GM18868 (cell line): ENCODE data around the gene SP7.
A peak's percentile ranks its signal among the peaks of the same experiment; 100 is the strongest.
"Not testable (repeated sequence)": the region's sequence is repeated elsewhere in the genome, so short reads cannot be mapped to it uniquely, and the experiment has no call there.

ENCODE experiments used
- ATAC-seq: cut with Tn5 transposase; IDR thresholded peaks from one replicate; pipeline ENCODE4 v1.9.1; 2021; ENCODE audit warnings: mild to moderate bottlenecking, moderate library complexity; ENCODE audit not compliant: unreplicated experiment

The SP7 gene

DNA sequence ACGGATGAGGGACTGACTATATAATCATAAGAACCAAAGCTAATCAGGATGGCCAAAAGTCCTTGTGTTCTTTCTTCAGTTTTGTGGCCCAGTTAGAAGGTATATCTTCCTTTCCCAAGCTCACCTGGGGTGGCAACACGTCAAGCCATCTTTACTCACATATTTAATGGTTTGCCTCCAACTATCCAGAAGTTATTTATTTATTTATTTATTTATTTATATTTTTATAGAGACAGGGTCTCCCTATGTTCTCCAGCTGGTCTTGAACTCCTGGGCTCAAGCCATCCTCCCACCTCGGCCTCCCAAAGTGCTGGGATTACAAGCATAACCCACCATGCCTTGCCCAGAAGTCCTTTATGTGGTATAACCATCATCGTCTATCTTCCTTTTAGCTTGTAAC lies 11.8 kb upstream of the SP7 start:
- ATAC-seq: no peak

DNA sequence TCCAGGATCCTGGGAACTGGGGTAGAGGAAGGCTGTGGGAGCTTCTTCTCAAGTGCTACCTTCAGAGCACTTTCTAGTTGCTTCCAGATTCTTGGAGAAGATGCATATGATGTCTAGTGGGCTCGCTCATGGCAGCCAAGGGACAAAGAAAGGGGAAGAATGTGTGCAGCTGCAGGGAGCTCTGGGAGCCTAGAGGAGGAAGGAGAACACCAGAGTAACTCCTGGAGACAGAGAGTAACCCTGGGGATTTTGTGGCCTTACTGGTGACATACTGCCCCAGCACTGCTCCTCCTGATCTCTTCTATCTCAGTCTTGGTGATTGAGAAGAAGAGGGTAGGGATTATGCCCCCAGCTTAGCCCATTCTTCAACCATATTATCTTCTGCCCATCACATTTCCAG lies 10.3 kb upstream of the SP7 start:
- ATAC-seq: no peak

DNA sequence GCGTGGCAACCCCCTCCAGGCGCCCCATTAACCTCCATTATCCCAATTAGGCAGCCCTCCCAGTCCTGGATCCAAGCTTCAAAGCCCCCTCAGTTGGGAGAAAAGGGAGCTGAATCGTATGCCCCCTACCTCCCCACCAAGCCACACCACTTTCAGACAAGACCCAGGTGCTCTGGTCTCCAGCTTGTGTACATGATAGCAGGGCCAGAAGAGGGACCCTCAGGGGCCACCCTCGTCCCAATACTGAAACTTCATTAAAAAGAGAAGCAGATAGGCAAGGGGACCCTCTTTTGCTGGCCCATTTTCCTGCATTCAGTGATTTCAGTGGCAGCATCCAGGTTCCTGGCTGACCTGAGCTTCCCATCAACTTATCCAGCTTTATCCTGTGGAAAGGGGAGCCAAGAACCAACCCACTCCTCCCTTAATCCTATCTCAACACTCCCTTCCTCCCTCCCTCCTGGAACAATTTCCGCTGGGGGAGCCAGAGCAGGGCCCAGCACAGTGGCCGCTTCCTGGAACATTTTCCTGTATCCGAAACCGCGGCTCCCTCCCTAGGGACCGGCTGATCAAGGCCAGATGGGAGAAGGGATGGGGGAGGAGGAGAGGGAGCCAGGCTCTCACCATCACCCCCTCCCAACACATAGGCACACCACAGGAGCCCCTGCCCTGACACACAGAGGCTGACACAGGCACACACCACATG lies 9.5 kb upstream of the SP7 start:
- no peak for ATAC-seq

DNA sequence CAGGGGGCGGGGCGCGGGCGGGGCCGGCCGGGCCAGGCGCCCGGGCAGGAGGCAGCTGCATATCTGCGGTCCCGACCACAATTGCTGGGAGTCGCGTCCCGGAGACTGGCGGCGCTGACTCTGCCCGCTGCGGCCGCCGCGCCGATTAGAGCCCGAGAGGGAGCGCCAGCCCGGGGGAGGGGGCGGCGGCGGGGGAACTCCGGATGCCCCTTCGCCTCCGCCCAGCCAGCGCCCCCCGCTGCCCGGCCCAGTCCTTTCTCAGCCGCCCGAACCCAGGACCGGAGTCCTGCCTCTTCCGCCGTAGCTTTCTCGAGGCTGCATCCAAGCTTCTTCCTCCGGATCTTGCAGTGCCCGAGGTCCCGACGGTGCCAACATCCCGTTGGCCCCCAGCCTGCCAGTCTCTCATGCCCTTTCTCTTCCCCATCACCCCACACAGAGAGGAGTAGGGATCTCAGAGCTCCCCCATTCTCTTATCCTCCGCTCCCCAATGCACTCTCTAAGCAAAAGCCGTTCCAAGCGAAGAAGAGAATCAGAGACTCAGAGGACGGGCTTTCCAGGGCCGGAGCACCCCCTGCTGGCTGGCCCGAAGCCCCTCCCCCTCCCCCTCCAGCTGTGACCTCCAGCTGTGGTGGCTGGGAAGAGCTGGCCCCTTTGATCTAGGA lies 8.8 kb upstream of the SP7 start:
- no peak for ATAC-seq

DNA sequence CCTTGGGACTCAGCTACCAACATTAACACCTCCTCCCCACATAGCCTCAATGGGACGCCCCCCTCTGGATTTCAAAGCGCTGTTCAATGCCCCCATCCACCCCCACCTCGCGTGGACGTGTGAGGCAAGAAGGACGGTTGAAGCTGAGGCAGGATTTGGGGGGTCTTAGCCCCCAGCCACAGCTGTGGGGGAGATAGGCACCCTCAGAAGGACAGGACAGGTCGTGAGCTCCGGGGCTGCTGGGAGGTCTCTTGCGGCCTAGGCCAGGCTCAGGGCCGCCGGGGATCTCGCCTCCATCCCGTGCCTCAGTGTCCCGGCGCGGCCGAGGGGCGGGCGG lies 8.3 kb upstream of the SP7 start:
- no peak for ATAC-seq

DNA sequence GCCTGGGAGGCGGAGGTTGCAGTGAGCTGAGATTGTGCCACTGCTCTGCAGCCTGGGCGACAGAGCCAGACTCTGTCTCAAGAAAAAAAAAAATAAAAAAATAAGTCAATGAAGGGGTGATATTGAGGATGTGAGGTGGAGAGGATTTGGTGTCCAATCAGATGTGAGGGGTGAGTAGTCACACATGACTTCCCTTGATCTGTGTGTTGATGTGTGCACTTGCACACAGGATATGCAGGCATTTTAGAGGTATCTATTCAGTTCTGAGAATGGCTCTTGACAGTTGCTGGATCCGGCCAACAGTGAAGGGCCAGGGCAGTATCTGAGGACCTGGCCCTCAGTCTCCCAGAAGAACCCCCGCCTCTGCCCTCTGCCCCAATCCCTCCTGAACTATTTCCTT lies 7.8 kb upstream of the SP7 start:
- ATAC-seq: no peak

DNA sequence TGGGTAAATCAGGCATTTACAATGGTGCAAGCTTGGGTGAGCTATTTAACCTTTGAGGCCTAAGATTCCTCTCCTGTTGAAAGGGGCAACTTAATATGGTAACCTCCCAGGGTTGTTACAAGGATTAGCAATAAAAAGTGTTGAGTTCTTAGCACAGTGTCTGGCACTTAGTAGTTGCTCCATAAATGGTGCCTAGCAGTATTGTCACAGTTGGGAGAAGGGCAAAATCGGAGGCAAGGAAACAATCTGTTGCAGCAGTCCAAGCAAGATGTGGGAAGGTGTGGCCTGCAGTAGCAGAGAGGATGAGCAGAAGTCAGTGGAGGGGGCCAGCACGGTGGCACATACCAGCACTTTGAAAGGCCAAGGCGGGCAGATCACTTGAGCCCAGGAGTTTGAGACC lies 7.3 kb upstream of the SP7 start:
- ATAC-seq: no peak

DNA sequence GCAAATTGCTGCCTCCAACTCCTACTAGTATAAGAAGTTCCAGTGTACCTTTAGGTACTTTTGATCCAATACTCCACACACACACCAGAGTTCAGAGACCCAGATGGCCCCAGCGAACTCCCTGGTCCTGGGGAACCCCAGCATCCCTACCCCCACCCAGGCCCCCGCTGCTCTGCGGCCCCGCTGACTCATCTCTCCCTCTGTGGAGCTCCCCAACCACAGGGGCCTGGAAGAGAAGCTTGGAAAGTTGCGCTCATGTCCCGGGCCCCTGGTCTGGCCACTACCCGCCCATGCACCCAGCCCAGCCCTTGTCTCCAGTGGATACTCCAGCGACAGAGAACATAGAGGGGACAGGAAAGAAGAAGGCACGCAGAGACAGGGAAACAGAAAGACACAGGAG lies 4.2 kb upstream of the SP7 start:
- no peak for ATAC-seq

DNA sequence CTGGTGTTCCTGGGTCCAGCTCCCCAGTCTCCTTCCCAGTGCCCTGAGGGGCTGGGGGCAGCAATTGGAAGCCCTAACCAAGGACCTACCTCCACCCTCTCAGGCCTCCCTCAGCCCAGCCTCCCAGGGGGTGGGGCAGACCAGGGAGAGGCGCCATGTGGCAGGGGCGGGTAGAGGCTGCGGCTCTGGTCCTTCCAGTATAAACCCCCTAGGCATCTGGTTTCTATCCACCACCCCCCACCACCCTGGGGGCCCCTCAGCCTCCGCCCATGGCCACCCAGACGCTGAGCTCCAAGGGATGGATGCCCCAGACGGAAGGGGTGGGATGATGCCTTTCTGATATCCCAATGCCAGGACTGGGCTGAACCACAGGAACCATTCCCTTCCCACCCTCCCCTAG lies 2.8 kb upstream of the SP7 start:
- no peak for ATAC-seq

DNA sequence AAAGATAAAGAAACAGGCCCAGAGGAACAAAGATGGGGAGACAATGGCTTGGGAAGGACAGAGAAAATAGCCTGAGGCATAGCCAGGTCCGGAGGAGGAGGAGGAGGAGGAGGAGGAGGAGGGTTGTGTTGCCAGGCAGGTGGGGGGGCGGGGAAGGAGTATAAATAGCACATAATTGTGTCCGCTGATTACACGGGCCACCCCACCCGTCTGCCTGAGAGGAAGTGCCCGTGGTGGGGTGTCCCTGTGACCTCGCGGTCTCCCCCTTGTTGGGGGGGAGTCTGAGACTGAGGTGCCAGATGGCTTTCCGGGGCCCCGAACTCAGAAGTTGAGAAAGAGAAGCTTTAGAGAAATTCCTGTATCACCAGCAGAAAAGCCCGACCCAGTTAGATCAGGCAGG lies 1.9 kb upstream of the SP7 start:
- ATAC-seq: no peak

DNA sequence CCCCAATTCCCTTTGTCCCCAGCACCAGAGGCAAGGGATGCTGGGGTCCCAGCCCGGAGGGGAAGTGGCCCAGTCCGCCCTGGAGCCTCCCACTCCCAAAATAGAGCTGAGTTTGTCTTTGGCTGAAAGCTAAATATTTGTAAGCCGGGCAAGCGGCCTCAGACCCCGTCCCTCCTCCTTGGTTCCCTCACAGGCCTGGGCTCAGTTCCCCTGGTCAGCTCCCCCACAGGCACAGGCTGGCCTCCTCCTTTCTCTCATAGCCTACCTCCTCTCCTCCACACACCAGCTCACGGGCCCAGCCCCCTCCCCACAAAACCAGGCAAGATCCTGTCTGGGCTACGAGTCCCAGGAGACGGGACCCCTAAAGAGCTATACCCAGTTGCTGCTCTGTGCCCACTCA lies 1.3 kb downstream of the SP7 start:
- no peak for ATAC-seq

DNA sequence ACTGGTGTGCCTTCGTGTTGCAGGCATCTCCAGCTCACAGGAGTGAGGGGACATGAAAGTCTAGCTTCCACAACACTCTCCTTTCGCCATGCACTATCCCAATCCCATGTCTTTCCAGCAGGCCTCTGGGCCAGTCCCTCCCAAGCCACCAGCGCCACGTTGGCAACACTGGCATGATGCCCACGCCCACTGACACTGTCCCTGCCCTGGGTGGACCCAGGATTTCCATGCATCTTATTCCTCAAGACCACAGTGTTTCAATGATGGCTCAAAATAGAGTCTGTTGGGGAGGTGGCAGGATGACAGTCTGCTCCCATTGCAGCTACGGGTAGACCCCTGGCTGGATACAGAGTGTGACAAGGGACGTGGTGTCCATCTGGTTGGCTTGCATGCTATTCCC lies 2.3 kb downstream of the SP7 start:
- no peak for ATAC-seq

DNA sequence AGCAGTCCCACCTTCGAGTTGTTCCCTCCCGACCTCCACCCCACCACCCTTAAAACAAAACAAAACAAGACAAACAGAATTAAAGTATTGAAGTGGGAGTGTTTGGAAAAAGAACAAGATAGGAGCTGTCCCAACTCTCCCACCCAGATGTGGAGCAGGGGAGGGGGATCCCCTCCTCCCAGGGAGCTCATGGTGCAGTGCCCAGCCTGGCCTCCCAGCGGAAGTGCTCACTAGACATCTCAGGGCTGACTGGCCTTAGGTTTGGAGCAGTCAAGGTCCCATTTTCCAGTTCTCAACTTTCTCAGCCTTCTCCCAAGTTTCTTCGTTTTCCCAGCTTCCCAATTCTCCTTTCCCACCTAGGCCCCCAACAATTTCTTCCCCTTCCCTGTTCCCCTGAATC lies 2.9 kb downstream of the SP7 start:
- ATAC-seq: no peak

DNA sequence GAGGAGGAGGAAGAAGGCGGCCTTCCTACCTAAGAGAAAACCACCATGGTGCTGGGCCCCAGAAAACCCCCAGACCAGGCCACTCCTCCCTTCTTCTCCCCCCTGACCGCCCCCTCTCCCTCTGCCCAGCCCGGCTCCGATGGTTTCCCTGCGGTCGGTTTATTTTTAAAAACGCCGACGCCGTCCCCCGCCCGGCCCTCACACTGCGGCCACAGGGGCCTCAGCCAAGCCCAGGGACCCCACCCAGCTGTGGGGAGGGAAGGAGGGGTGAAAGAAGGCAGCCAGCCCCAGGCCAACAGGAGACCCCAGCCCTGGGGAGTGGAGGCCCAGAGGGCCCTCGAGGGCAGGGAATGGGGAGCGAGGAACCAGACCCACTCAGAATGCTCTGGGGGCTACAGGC lies 3.4 kb downstream of the SP7 start:
- no peak for ATAC-seq

DNA sequence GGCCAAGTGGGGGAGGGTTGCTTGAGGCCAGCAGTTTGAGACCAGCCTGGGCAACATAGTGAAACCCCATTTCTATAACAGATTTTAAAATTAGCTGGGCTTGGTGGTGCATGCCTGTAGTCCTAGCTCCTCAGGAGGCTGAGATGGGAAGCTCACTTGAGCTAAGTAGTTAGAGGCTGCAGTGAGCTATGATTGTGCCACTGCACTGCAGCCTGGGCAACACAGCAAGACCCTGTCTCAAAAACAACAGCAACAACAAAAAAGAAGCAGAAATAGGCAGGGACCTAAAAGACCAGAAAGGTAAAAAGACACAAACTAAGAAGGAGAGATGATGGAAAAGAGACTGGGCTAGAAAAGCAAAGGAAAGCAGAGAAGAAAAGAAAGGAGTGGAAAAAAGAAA lies 3.8 kb downstream of the SP7 start:
- ATAC-seq: not testable (repeated sequence)

DNA sequence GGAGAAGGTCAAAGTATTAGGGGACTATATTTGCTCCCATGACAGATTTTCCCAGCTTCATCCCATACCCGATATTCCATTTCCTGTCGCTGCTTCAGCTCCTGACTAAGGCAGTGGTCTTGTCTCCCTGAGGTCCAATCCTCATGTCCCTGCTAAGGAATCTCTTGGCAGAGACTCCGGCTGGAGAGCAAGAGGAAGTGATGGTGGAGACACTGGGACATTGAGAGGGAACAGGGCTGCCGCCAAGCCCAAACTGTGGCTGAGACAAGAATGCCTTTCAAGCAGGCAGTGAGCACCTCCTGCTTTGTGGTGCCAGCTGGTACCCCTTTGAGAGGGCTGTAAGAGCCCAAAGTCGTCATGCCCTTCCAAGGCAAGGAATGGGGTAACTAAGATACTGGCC lies 5.5 kb downstream of the SP7 start:
- no peak for ATAC-seq

DNA sequence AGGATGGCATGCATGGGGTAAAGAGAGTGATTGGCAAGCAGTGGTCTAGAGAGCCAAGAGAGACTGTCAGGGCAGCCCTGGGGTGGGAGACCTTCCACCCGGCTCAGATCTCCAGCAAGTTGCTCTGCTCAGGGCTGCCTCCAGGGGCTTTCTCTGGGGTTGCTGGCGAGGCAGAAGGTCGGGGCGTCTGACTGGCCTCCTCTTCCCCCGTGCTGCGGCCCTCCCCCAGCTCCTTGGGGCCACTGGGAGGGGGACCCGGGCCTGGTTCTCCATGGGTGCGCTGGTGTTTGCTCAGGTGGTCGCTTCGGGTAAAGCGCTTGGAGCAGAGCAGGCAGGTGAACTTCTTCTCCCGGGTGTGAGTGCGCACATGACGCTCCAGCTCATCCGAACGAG lies 8.1 kb downstream of the SP7 start:
- ATAC-seq: no peak

DNA sequence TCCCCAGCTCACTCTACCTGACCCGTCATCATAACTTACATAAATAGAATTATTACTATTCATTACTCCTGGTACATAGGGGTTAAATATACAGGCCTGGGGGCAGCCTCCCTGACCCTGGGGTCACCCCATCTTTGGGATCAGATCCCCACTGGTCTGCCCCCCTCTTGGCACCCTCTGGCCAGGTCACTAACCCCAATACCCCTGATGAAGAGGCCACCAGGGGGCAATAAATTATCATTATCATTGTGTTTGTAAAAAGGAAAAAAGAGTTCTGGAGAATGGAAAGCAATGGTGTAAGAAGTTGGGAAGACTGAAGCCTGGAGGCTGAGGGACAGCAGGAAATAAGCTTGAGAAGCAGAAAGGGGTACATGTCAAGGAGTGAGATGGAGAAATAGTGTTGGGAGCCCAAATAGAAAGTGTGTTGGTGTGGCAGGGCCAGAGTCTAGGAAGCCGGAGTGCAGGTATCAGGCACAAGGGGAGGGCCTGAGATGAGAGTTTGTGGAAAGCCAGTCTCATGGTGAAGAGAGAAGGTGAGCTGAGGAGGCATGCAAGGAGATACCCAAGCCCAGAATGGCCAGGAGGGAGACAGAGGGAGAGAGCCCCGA lies 8.6 kb downstream of the SP7 start:
- ATAC-seq: no peak

DNA sequence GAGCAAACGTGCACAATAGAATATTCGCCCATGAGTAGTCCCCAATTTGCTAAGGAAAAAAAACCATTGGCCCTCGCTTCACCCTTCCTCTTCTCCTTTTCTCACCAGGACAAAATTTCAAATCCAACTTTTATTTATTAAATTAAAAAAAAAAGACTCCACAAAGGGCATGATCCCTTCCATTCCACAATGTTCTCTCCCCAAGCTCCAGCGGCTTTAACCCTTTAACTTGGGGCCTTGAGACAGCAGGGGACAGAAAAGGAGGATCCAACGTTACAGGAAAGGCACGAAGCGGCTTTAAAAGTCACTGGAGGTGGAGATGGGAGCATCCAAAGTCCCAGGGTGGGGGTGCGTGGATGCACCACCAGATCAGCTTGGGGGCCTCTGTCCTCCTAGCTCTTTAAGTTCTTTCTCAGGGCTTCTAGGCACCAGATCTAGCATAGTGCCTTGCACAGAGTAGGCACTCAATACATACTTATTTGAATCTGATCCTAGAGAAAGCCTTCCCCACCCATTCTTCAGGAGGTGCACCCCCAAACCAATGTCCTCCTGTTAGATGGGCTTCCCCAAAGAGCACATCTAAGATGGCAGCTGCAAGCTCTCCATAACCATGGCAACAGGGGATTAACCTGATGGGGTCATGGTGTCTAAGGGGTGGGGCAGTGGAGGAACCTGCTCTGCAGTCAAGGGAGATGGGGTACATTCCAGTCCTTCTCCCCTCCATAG lies 9.5 kb downstream of the SP7 start:
- ATAC-seq: no peak

DNA sequence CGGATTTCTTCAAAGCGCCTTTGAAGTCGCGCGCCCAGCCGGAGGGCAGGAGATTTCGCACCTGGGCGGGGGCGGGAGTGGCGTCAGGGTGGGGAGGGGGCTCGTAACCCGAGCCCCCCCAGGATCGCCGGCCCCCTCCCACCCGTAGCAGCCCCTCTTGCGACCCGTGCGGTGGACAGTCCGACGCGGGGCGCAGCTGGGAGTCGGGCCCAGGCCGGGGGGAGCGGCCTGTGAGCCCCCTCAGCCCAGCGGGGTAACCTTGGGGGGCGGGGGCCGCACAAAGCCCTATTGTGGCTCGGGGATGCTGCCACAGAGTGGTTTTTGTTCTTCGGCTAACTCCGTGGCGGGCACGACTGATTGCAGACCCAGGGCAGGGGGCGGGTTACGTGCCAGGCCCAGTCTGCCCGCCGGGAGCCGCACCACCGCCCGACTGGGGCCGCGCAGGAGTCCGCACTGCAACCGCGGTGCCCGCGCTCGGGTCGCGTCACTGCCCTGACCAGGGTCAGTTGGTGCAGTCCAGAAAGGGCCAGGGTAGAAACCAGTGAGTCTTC lies 10.6 kb downstream of the SP7 start:
- no peak for ATAC-seq

DNA sequence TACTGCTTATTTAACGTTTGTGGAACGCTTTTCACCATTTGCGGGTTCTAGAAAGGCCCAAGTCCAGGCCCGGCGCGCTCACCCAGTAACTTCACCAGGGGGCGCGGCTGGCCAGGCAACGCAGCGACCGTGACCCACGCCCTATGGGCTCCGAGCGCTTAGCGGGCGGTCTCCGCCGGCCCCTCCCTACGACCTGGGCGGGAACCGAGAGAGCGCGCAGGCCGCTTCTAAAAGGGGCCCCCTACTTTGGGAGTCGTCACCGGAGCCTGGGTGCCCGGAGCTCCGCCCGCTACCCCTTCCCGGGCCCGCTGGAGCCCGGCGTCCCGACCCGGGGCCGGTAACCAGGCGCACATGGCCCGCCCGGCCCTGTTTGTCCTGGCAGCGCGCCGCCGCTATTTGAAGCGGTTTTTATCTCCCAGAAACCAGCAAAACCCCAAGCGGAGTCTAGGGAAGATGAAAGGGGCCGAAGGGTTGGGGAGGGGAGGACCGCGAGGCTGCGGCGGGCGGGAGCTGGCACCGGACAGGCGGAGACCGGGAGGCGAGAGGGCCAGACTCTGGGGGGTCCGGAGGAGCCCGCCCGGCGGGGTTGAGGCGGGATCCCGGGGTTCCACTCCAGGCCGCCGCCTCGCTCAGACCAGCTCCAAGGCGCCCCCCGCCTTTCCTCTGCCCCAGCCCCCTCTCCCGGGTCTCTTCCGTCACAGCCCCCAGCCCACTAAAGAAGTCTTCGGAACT lies 11.2 kb downstream of the SP7 start:
- peak; percentile 56 for ATAC-seq
